ENCODE data around the gene AKR1C3.
"Not testable (repeated sequence)": the region's sequence is repeated elsewhere in the genome, so short reads cannot be mapped to it uniquely, and the experiment has no call there.

The AKR1C3 gene

GRCh38 chr10:5089865-5090264 lies 4.3 kb upstream of the AKR1C3 start:
- peak; percentile 67 for DNase-seq (ENCODE audit: low read depth)

- DNase-seq (ENCODE audit: low read depth): no peak
Measured at GRCh38 chr10:5090551-5090950, 3.7 kb upstream of the AKR1C3 start.

- DNase-seq (ENCODE audit: low read depth): no peak
Measured at GRCh38 chr10:5091196-5091595, 3.0 kb upstream of the AKR1C3 start.

- no peak for DNase-seq (ENCODE audit: low read depth)
Measured at GRCh38 chr10:5092375-5092774, 1.8 kb upstream of the AKR1C3 start.

- no peak for DNase-seq (ENCODE audit: low read depth)
Measured at GRCh38 chr10:5092848-5093790, 1.1 kb upstream of the AKR1C3 start.

GRCh38 chr10:5095687-5096086 lies 1.5 kb downstream of the AKR1C3 start:
- no peak for DNase-seq (ENCODE audit: low read depth)

- no peak for DNase-seq (ENCODE audit: low read depth)
Measured at GRCh38 chr10:5096108-5096507, 1.9 kb downstream of the AKR1C3 start.

GRCh38 chr10:5102479-5102878 lies 8.3 kb downstream of the AKR1C3 start:
- not testable (repeated sequence) for DNase-seq (ENCODE audit: low read depth)

- no peak for DNase-seq (ENCODE audit: low read depth)
Measured at GRCh38 chr10:5103481-5103880, 9.3 kb downstream of the AKR1C3 start.

GRCh38 chr10:5105626-5106025 lies 11.4 kb downstream of the AKR1C3 start:
- peak; percentile 28 for DNase-seq (ENCODE audit: low read depth)

- no peak for DNase-seq (ENCODE audit: low read depth)
Measured at GRCh38 chr10:5106553-5106952, 12.3 kb downstream of the AKR1C3 start.

- DNase-seq (ENCODE audit: low read depth): no peak
Measured at GRCh38 chr10:5107860-5108526, 13.8 kb downstream of the AKR1C3 start.

GRCh38 chr10:5108658-5109416 lies 14.6 kb downstream of the AKR1C3 start:
- no peak for DNase-seq (ENCODE audit: low read depth)

- DNase-seq (ENCODE audit: low read depth): not testable (repeated sequence)
Measured at GRCh38 chr10:5109861-5110260, 15.6 kb downstream of the AKR1C3 start.

GRCh38 chr10:5116621-5117020 lies 22.4 kb downstream of the AKR1C3 start:
- no peak for DNase-seq (ENCODE audit: low read depth)

GRCh38 chr10:5117026-5117425 lies 22.8 kb downstream of the AKR1C3 start:
- no peak for DNase-seq (ENCODE audit: low read depth)

- DNase-seq (ENCODE audit: low read depth): not testable (repeated sequence)
Measured at GRCh38 chr10:5119997-5120396, 25.8 kb downstream of the AKR1C3 start.

GRCh38 chr10:5123886-5124285 lies 29.7 kb downstream of the AKR1C3 start:
- DNase-seq (ENCODE audit: low read depth): no peak

- DNase-seq (ENCODE audit: low read depth): no peak
Measured at GRCh38 chr10:5125315-5126044, 31.3 kb downstream of the AKR1C3 start.

GRCh38 chr10:5135581-5135980 lies 41.4 kb downstream of the AKR1C3 start:
- DNase-seq (ENCODE audit: low read depth): no peak

- no peak for DNase-seq (ENCODE audit: low read depth)
Measured at GRCh38 chr10:5136468-5137087, 42.4 kb downstream of the AKR1C3 start.
